Sigmoid colon (tissue), 7 donors: ENCODE data around the gene ASPSCR1. TPM values are rescaled to one million over a fixed set of nuclear protein-coding genes. Genes with fewer than 3 reads are reported as not detected.

ENCODE experiments used
- DNase-seq: peaks from one replicate; pipeline ENCODE4 v3.0.0-alpha.2; 2019
- H3K27ac ChIP-seq, 4 donors: fragments of 200-600 bp; sonication (generic); one replicate each; pipeline ENCODE4 v1.5.1; 2016 to 2019; ENCODE audit warnings: mild to moderate bottlenecking in 1 of 4
- H3K27me3 ChIP-seq, 3 donors: fragments of 200-600 bp; sonication (generic); one replicate each; pipeline ENCODE4 v1.5.1; 2019; ENCODE audit warnings: mild to moderate bottlenecking in 1 of 3
- H3K36me3 ChIP-seq, 4 donors: fragments of 200-600 bp; sonication (generic); one replicate each; pipeline ENCODE4 v1.5.1; 2016 to 2019
- H3K4me1 ChIP-seq, 4 donors: fragments of 200-600 bp; sonication (generic); one replicate each; pipeline ENCODE4 v1.5.1; 2017 to 2019
- H3K4me3 ChIP-seq, 4 donors: fragments of 200-600 bp; sonication (generic); one replicate each; pipeline ENCODE4 v1.5.1; 2017 to 2019; ENCODE audit warnings: mild to moderate bottlenecking in 2 of 4, moderate library complexity in 1 of 4
- H3K9me3 ChIP-seq, 4 donors: fragments of 200-600 bp in 3 of 4; sonication (generic) in 3 of 4; one replicate each; pipeline versions ENCODE4 v1.5.1 to v1.6.1; 2013 to 2019
- CTCF ChIP-seq, 4 experiments: fragments of 450-650 bp in 3 of 4; fragments of 200-600 bp in 1 of 4; IDR thresholded peaks; one replicate each; pipeline ENCODE4 v1.5.1; 2016 to 2019; ENCODE audit warnings: antibody characterized with exemption in 4 of 4, mild to moderate bottlenecking in 3 of 4, moderate library complexity in 2 of 4
- EP300 ChIP-seq, 4 donors: sonication (generic); formaldehyde crosslinking; IDR thresholded peaks; one replicate each; pipeline ENCODE4 v1.6.1; 2017; ENCODE audit warnings: antibody characterized with exemption in 4 of 4
- POLR2A ChIP-seq, 2 donors: fragments of 450-650 bp; IDR thresholded peaks; one replicate each; pipeline ENCODE4 v1.6.1; 2016; ENCODE audit warnings: antibody characterized with exemption in 2 of 2, mild to moderate bottlenecking in 2 of 2, moderate library complexity in 2 of 2
- POLR2AphosphoS5 ChIP-seq, 4 donors: sonication (generic); formaldehyde crosslinking; IDR thresholded peaks; one replicate each; pipeline ENCODE4 v1.6.1; 2017; ENCODE audit warnings: antibody characterized with exemption in 4 of 4
- WGBS, 2 donors: extraction: QIAGEN DNeasy Blood & Tissue Kit; methylation state at CpG; one replicate each; pipeline ENCODE4 v1.1.7; 2013; 5-methylcytosine and 5-hydroxymethylcytosine counted together
- intact Hi-C: fragments of 100-400 bp; cut with DNase I; formaldehyde crosslinking; loops from one replicate; pipeline ENCODE4 v1.15.1; 2023
- polyA plus RNA-seq, 3 donors: library from polyadenylated mRNA; stranded (reverse); fragments of 200-250 nt; gene quantifications; one replicate each; pipeline ENCODE4 v1.2.3, GENCODE V29; 2013
- total RNA-seq, 4 donors: library from RNA; depleted of rRNA; stranded (reverse); fragments of >200 nt; gene quantifications; one replicate each; pipeline ENCODE4 v1.1.0, GENCODE V29; 2016
- donor health status: healthy with polysubstance abuse.
- donor health status: Bipolar disorder and iron deficiency.
- donor health status: healthy.

Gene ASPSCR1
- total RNA-seq (10 to 100 TPM in 3 of 4 donors, 1 to 10 TPM in 1; 9.3 to 27.7 (median 19.3) TPM), polyA plus RNA-seq (10 to 100 TPM; 23.4 to 35.9 (median 25.8) TPM)

- H3K4me3 ChIP-seq, result peak within 1 kb of the TSS; percentile 68 to 97 (median 86)
- intact Hi-C loops, result loop anchor here (5.0 kb wide), 1 partner anchor 45 kb away; the partner anchor contains the start of genes CENPX and LRRC45
- no peaks in the 10 kb centered on the region for H3K9me3 ChIP-seq
- H3K27me3 ChIP-seq, result no peaks in the 10 kb centered on the region
- TF ChIP-seq CTCF (IDR thresholded peaks at IDR 0.05) (no peak), EP300 (IDR thresholded peaks at IDR 0.05) (no peak), POLR2AphosphoS5 (IDR thresholded peaks at IDR 0.05) (peak; percentile 78 to 86 (median 82)), POLR2A (IDR thresholded peaks at IDR 0.05) (peak in 1 of 2 donors; percentile 23)
- DNase-seq, result peak; percentile 96
- peaks cover 0 to 20% (median 18%) of the 10 kb centered on the region in 4 donors for H3K4me1 ChIP-seq
- peak within 1 kb of the TSS; percentile 90 to 94 (median 91) for H3K27ac ChIP-seq
- peaks cover 0 to 30% (median 5%) of the 10 kb centered on the region in 4 donors for H3K36me3 ChIP-seq
- WGBS, 2 donors, result 0% methylated on average over 76 of the region's 76 CpGs
These were observed at the start of gene ASPSCR1 for GRCh38 chr17:81977211-81977808. TSS of gene ASPSCR1 (plus strand) at chr17:81977629. CDS start at chr17:81977647, 18 bp downstream.

GRCh38 chr17:81927653-81928543, 49.5 kb upstream of the ASPSCR1 start, which contains the start of gene MAFG:
TSS of gene MAFG (minus strand) at chr17:81927735. CDS start at chr17:81923185, 4,550 bp downstream.
- no peaks in the 10 kb centered on the region for H3K9me3 ChIP-seq
- peak within 1 kb of the TSS; percentile 98 to 99 (median 99) for H3K27ac ChIP-seq
- peaks cover 0 to 50% (median 47%) of the 10 kb centered on the region in 4 donors for H3K4me1 ChIP-seq
- WGBS, 2 donors, result 0 to 1% methylated on average over 98 of the region's 98 CpGs
- DNase-seq, result peak; percentile 96
- H3K27me3 ChIP-seq, result peaks cover 0 to 13% (median 0%) of the 10 kb centered on the region in 3 donors
- intact Hi-C loops, result loop anchor here (2.0 kb wide), 1 partner anchor 57 kb away; the partner anchor contains the start of gene ARHGDIA
- peak; percentile 70 to 89 (median 78) for TF ChIP-seq POLR2AphosphoS5 (IDR thresholded peaks at IDR 0.05)
- TF ChIP-seq EP300 (IDR thresholded peaks at IDR 0.05), result peak in 1 of 4 donors; percentile 38
- TF ChIP-seq CTCF (IDR thresholded peaks at IDR 0.05), result no peak
- peak within 1 kb of the TSS; percentile 85 to 99 (median 92) for H3K4me3 ChIP-seq
- H3K36me3 ChIP-seq, result peaks cover 0 to under 1% (median 0%) of the 10 kb centered on the region in 4 donors

GRCh38 chr17:81928544-81929252, 48.7 kb upstream of the ASPSCR1 start:
- H3K36me3 ChIP-seq, result no peaks in the 10 kb centered on the region
- DNase-seq, result no peak
- peak overlapping the region; percentile 31 to 99 (median 92) for H3K4me3 ChIP-seq
- peak overlapping the region in 1 of 4 donors; percentile 99 for H3K27ac ChIP-seq
- peaks cover 0 to 13% (median 0%) of the 10 kb centered on the region in 3 donors for H3K27me3 ChIP-seq
- no peak for TF ChIP-seq CTCF (IDR thresholded peaks at IDR 0.05)
- TF ChIP-seq POLR2A (IDR thresholded peaks at IDR 0.05), result no peak
- no peak for TF ChIP-seq EP300 (IDR thresholded peaks at IDR 0.05)
- no peak for TF ChIP-seq POLR2AphosphoS5 (IDR thresholded peaks at IDR 0.05)
- H3K4me1 ChIP-seq, result peaks cover 0 to 42% (median 39%) of the 10 kb centered on the region in 4 donors
- H3K9me3 ChIP-seq, result no peaks in the 10 kb centered on the region
- intact Hi-C loops, result no loop called here
- 16 to 26% methylated on average over 44 of the region's 44 CpGs for WGBS, 2 donors
